HCT116 (cell line): Measurements from ENCODE around the gene TMEM62.

ENCODE experiments used
- POLR2A ChIP-seq: IDR thresholded peaks from 2 replicates; pipeline ENCODE4 v1.7.0; 2011; ENCODE audit warnings: borderline replicate concordance; ENCODE audit not compliant: insufficient read depth, insufficient read length; ENCODE audit errors: extremely low read depth
- POLR2AphosphoS5 ChIP-seq: IDR thresholded peaks from 2 replicates; pipeline ENCODE4 v1.6.1; 2011; ENCODE audit warnings: mild to moderate bottlenecking, low read depth, low read length, moderate library complexity
- SIN3A ChIP-seq: IDR thresholded peaks from 2 replicates; pipeline ENCODE4 v1.6.1; 2012; ENCODE audit warnings: low read depth
- TF ChIP-seq, protein P1 (sequence below), 3 experiments: fragments of 200-600 bp in 1 of 3; sonication (generic) in 1 of 3; IDR thresholded peaks in 2 of 3; conservative IDR thresholded peaks in 1 of 3; 2 replicates each; pipeline ENCODE4 v1.5.1; 2012 to 2017; ENCODE audit warnings: low read depth in 2 of 3, low read length in 2 of 3, antibody characterized with exemption in 1 of 3, borderline replicate concordance in 1 of 3, control low read depth in 1 of 3, mild to moderate bottlenecking in 1 of 3, mixed read lengths in 1 of 3, mixed run types in 1 of 3, moderate library complexity in 1 of 3; ENCODE audit not compliant: insufficient read depth in 1 of 3

DNA sequence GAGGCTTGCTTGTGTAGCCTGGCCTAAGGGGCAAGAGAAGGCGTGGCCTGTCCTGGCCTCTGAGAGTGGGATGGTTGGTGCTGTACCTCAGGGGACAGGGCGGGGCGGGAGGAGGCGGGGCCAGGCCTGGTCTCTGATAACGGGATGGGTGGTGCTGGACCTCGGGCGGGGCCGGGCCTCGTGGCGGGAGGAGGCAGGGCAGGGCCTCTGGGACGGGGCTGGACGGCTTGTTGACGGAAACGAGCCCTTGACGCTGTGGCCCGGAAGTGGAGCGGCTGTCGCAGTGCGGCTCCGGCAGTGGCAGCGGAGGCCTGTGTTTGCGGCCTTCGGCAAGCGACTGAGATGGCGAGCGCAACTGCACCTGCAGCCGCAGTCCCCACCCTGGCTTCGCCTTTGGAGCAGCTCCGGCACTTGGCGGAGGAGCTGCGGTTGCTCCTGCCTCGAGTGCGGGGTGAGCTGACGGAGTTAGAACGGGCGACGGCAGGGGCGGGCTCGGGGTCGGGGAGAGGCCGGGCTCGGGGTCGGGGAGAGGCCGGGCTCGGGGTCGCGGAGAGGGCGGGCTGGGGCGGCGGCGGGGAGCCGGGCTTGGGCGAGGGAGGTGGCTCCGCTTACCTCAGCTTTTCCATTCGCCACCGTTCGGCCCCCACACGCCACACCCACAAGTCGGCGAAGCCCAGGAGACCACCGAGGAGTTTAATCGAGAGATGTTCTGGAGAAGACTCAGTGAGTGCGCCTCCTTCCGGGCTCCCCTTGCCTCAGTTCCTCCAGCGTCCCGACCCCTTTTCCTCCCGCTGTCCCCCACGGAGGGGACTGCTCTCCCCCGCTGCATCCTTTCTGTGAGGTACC lies 52.0 kb downstream of the TMEM62 start, which contains the start of gene CCNDBP1:
- TF ChIP-seq SIN3A = peak; percentile 96
- peak; percentile 53 for TF ChIP-seq POLR2A
- TF ChIP-seq, protein P1, sequence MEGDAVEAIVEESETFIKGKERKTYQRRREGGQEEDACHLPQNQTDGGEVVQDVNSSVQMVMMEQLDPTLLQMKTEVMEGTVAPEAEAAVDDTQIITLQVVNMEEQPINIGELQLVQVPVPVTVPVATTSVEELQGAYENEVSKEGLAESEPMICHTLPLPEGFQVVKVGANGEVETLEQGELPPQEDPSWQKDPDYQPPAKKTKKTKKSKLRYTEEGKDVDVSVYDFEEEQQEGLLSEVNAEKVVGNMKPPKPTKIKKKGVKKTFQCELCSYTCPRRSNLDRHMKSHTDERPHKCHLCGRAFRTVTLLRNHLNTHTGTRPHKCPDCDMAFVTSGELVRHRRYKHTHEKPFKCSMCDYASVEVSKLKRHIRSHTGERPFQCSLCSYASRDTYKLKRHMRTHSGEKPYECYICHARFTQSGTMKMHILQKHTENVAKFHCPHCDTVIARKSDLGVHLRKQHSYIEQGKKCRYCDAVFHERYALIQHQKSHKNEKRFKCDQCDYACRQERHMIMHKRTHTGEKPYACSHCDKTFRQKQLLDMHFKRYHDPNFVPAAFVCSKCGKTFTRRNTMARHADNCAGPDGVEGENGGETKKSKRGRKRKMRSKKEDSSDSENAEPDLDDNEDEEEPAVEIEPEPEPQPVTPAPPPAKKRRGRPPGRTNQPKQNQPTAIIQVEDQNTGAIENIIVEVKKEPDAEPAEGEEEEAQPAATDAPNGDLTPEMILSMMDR (IDR thresholded peaks at IDR 0.05 in 2 of 3, conservative IDR thresholded peaks at IDR 0.05 in 1 of 3; ENCODE audit: borderline replicate concordance in 1 of 3, insufficient read depth in 1 of 3, low read depth in 2 of 3, low read length in 2 of 3) = peak in 2 of 3 experiments; percentile 46 to 49; a peak in 4 of 6 replicates
- peak; percentile 92 for TF ChIP-seq POLR2AphosphoS5
